GM12873 (cell line): ENCODE results near the gene TCF7L2.

Experiments
- CTCF ChIP-seq: IDR thresholded peaks from 2 replicates; pipeline ENCODE4 v1.5.1; 2012; ENCODE audit warnings: low read depth, mild to moderate bottlenecking, moderate library complexity, low read length, control low read depth; ENCODE audit not compliant: insufficient read depth; ENCODE audit errors: missing control alignments

The TCF7L2 gene

GRCh38 chr10:112948196-112948595, 1.9 kb upstream of the TCF7L2 start:
- no peak for TF ChIP-seq CTCF

DNA sequence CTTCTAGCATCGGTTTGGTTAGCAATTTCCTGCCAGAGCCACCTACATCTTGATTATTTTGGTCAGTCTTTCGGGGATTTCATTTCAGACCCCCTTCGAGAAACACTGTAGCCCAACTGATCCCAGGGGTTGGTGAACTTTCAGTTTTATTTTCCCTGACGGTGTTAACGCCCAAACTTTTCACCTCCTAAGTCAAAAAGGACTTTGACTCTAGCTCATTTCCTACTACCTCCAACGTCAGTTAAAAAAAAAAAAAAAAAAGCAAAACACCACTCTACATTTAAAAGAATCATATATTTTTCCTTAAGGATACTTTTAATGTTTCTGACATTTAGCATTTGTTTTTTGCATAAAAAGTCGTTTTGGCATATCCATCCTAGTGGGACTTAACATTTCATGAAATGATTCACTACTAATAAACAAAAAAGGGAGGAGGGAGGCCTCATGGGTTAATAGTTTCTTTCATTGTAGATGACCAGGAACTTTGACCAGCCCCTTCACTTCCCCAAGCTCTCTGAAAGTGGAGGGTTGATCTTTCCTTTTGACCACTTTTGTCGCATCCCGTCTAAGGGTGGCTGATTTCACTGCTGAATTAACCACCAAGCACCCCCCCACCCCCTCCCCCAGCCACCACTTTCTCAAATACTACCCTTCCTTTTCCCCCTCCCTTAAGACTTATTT, 764 bp upstream of the TCF7L2 start:
- no peak for TF ChIP-seq CTCF

- TF ChIP-seq CTCF: no peak
Measured at GRCh38 chr10:112950714-112951358, 789 bp downstream of the TCF7L2 start.

- TF ChIP-seq CTCF: no peak
Measured at GRCh38 chr10:112951359-112952281, 1.6 kb downstream of the TCF7L2 start.

- no peak for TF ChIP-seq CTCF
Measured at GRCh38 chr10:112952282-112953173, 2.5 kb downstream of the TCF7L2 start.

DNA sequence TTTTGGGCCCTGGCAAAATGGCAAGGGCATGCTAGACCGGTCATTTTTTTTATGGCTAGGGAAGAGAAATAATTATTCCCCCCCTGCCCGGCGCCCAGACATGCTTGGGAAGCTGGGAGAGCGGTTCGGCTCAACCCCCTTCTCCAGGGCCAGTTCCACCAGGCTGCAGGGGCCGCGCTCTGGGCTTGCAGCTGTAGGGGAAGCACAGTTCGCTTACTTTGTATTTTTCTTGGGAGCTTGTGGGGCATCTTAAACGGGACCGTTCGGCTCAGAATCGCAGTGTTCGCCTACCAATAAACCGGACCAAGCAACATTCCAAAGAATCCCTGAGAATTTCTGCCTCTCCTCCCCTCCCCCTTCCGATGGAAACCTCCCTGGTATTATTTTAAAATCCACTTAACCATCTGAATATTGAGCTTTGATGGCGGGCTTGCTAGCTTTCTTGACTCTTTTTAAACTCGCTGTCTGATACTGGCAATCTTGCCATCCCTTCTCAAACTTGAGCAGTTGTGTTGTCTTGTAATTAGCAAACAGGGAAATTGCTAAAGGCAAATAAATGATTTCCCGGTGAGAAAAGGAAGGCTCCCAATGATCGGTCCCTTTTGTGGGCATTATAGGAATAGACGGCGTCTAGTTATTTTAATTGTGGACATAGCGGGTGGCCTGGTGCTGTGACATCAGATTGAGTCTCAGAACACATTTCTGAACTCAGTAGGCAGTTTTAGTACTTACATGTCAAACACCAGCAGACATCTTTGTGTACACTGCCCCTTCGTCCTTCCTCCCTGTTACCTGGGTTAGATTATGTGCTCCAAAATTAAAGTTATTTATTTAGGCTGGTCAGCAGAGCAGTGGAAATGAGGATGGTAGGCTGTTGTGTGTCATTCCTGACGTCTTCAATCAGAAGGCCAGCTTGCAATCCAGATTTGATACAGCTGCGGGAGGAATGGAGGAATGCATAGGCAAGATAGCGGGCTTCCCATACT, 3.4 kb downstream of the TCF7L2 start:
- TF ChIP-seq CTCF: no peak
